SK-N-MC (cell line): ENCODE measurements around the gene SMAD3.
"Not testable (repeated sequence)": the region's sequence is repeated elsewhere in the genome, so short reads cannot be mapped to it uniquely, and the experiment has no call there.

Experiments used
- DNase-seq: peaks from one replicate; pipeline ENCODE4 v3.0.0-alpha.2; 2011; ENCODE audit warnings: low read depth, low spot score
- H3K27ac ChIP-seq: fragments of 200-600 bp; sonication (generic); 2 replicates; pipeline ENCODE4 v1.5.1; 2016; ENCODE audit warnings: mixed run types
- H3K36me3 ChIP-seq: fragments of 200-600 bp; sonication (generic); 2 replicates; pipeline ENCODE4 v1.6.1; 2017; ENCODE audit warnings: antibody characterized with exemption, low read length, mixed read lengths; ENCODE audit not compliant: insufficient read depth
- H3K4me3 ChIP-seq: fragments of 200-600 bp; sonication (generic); 2 replicates; pipeline ENCODE4 v1.5.1; 2016
- H3K9ac ChIP-seq: fragments of 200-600 bp; sonication (generic); 2 replicates; pipeline ENCODE4 v1.8.0; 2017; ENCODE audit warnings: mixed run types, mixed read lengths; ENCODE audit not compliant: insufficient read length
- H3K9me3 ChIP-seq: fragments of 200-600 bp; sonication (generic); 2 replicates; pipeline ENCODE4 v1.6.1; 2017; ENCODE audit warnings: low read depth, mild to moderate bottlenecking, antibody characterized with exemption, low read length, moderate library complexity, mixed read lengths
- EZH2 ChIP-seq: fragments of 200-600 bp; sonication (generic); IDR thresholded peaks from one replicate; pipeline ENCODE4 v1.6.1; 2017; ENCODE audit warnings: antibody characterized with exemption
- FOXP2 ChIP-seq: optimal IDR thresholded peaks from 2 replicates; pipeline ENCODE3; 2011; ENCODE audit warnings: mild to moderate bottlenecking, moderate library complexity; ENCODE audit not compliant: insufficient read depth; ENCODE audit errors: extremely low read length, control extremely low read depth
- POLR2AphosphoS5 ChIP-seq: IDR thresholded peaks from 2 replicates; pipeline ENCODE4 v1.6.1; 2012; ENCODE audit warnings: mild to moderate bottlenecking, low read depth, low read length, borderline replicate concordance

SMAD3 gene

DNA sequence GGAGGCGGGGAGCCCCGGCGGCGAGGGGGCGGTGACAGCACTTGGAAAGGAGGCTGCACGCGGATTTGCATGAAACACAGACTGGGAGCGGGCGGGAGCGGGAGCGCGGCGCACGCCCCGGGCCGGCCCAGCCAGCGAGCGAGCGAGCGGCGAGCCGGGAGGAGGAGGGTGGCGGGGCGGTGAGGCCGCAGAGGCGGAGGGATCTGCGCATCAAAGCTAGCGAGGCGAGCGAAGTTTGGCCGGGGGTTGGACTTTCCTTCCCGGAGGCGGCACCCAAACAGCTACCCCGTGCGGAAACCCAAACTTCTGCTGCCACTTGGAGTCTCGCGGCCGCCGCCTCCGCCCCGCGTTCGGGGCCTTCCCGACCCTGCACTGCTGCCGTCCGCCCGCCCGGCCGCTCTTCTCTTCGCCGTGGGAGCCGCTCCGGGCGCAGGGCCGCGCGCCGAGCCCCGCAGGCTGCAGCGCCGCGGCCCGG lies at the start of gene SMAD3:
TSS of gene SMAD3 (plus strand) at position 72 of the 475 bp plus-strand sequence. CDS start 553 bp downstream, outside the sequence.
- no peak for DNase-seq
- TF ChIP-seq FOXP2 (peak; percentile 46), EZH2 (no peak), POLR2AphosphoS5 (peak; percentile 57)
- Histone ChIP-seq H3K36me3 (no peaks in the 10 kb centered on the region), H3K4me3 (peak within 1 kb of the TSS; percentile 98), H3K9ac (peak within 1 kb of the TSS; percentile 77), H3K9me3 (no peaks in the 10 kb centered on the region), H3K27ac (peak within 1 kb of the TSS; percentile 61; the same call in 1 of the 2 replicates)

DNA sequence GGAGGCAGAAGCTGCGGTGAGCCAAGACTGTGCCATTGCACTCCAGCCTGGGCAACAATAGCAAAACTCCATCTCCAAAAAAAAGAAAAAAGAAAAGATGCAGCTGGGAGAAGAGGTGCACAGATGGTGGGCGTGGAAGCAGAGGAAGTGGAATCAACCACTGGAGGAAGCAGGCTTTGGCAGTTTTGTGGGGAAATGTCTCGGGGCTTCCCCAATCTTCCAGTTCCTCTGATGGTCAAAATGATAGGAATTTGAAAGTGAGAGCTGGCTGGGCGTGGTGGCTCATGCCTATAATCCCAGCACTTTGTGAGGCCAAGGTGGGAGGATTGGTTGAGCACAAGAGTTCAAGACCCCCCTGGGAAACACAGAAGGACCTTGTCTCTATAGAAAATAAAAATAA lies 48.1 kb upstream of the SMAD3 start:
- Histone ChIP-seq H3K9ac (no peak overlapping the region), H3K4me3 (no peak overlapping the region), H3K9me3 (no peaks in the 10 kb centered on the region), H3K27ac (no peak overlapping the region), H3K36me3 (no peaks in the 10 kb centered on the region)
- no peak for DNase-seq
- TF ChIP-seq POLR2AphosphoS5 (no peak), EZH2 (no peak), FOXP2 (no peak)

GRCh38 chr15:67018026-67018425 lies 47.4 kb upstream of the SMAD3 start:
- H3K27ac ChIP-seq, result no peak overlapping the region
- H3K9ac ChIP-seq, result no peak overlapping the region
- TF ChIP-seq EZH2 (no peak), POLR2AphosphoS5 (no peak), FOXP2 (no peak)
- DNase-seq, result no peak
- H3K4me3 ChIP-seq, result no peak overlapping the region
- no peaks in the 10 kb centered on the region for H3K9me3 ChIP-seq
- no peaks in the 10 kb centered on the region for H3K36me3 ChIP-seq

GRCh38 chr15:67018441-67018840 lies 47.0 kb upstream of the SMAD3 start:
- no peaks in the 10 kb centered on the region for H3K36me3 ChIP-seq

DNA sequence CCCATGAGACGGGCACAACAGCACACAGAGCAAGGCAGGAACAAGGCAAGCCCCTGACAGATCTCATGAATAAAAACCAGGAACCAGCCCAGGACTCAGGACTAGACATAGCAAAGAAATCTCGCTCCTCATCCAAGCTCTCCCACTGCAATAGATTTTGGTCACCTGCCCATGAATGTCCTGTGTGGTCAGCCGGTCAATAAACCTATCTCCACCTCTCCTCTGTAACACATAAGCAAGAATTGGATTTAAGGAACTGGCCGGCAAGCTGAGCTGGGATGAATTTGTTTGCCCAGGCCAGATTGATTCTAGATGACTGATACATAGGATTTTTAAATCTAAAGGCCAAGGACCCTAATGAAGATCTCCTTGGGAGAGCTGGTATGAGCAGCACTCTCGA lies 46.3 kb upstream of the SMAD3 start:
- Histone ChIP-seq H3K36me3 (no peaks in the 10 kb centered on the region), H3K27ac (no peak overlapping the region), H3K9ac (no peak overlapping the region), H3K4me3 (no peak overlapping the region), H3K9me3 (no peaks in the 10 kb centered on the region)
- TF ChIP-seq POLR2AphosphoS5 (no peak), EZH2 (no peak), FOXP2 (no peak)
- no peak for DNase-seq

More at GRCh38 chr15:67018441-67018840, 47.0 kb upstream of the SMAD3 start:
- no peak for DNase-seq
- no peak overlapping the region for H3K9ac ChIP-seq
- H3K9me3 ChIP-seq, result no peaks in the 10 kb centered on the region
- H3K27ac ChIP-seq, result no peak overlapping the region
- TF ChIP-seq FOXP2, result no peak
- no peak for TF ChIP-seq EZH2
- TF ChIP-seq POLR2AphosphoS5, result no peak
- no peak overlapping the region for H3K4me3 ChIP-seq

DNA sequence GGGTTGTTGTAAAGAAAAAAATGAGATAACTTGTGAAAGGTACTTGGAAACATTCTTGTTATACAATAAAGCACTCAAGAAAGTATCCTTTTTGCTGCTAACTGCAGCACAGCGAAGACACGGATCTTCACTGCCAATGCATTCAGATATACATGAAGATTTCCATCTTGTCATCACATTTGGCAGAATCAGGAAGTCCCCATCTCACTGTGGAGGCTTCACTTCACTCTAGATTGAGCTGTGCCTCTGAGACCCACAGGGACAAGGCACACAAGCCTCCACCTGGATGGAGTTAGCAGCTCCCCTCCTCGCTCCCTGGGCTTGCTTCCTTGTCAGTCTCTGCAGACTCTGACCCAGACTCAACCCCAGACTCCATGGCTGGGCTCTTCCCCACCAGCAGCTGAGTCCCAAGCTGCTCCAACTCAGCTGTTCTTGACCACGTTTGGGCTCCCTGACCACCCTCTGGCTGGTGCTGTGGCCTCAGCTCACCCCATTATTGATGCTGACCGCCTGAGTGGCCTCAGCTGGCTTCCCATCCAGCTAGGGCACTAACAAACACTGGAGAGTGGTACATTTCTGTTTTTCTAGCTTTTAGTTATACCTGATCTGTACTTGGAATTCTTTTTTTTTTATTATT lies 45.4 kb upstream of the SMAD3 start:
- Histone ChIP-seq H3K36me3 (no peaks in the 10 kb centered on the region), H3K9ac (no peak overlapping the region), H3K9me3 (no peaks in the 10 kb centered on the region), H3K4me3 (no peak overlapping the region), H3K27ac (no peak overlapping the region)
- DNase-seq, result no peak
- TF ChIP-seq FOXP2 (no peak), EZH2 (no peak)

GRCh38 chr15:67020668-67021067 lies 44.7 kb upstream of the SMAD3 start:
- DNase-seq, H3K4me3 ChIP-seq, H3K27ac ChIP-seq, H3K9ac ChIP-seq, H3K9me3 ChIP-seq, H3K36me3 ChIP-seq: not testable (repeated sequence)

- TF ChIP-seq FOXP2, result no peak
- H3K9me3 ChIP-seq, result no peaks in the 10 kb centered on the region
- no peak overlapping the region for H3K4me3 ChIP-seq
- H3K36me3 ChIP-seq, result no peaks in the 10 kb centered on the region
- no peak overlapping the region for H3K9ac ChIP-seq
- peak overlapping the region; percentile 40 for H3K27ac ChIP-seq
- no peak for DNase-seq
Measured at GRCh38 chr15:67021455-67021854, 43.9 kb upstream of the SMAD3 start.

DNA sequence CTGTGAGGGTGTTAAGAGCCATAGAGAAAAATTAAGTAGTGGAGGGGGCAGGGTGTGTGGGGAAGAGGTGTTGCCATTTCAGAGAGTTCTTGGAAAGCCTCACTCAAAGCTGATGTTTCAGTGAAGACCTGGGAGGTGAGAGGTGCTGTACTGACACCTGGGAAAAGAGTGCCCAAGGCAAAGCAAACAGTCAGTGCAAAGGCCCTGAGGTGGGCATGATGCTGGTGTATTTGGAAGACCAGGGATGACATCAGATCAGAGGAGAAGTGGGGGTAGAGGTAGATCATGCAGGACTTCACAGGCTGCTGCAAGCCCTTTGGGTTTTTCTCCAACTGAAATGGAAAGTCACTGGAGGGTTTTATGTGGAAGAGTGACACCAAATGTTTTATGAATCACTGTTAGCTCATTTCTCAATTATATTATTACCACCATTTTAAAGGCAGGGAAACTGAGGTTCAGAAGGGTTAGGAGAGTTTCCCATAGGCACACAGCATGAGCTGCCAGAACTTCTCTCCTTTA lies 42.8 kb upstream of the SMAD3 start:
- Histone ChIP-seq H3K36me3 (no peaks in the 10 kb centered on the region), H3K4me3 (no peak overlapping the region), H3K27ac (no peak overlapping the region), H3K9ac (no peak overlapping the region), H3K9me3 (no peaks in the 10 kb centered on the region)
- DNase-seq, result no peak
- TF ChIP-seq POLR2AphosphoS5 (no peak), EZH2 (no peak), FOXP2 (no peak)
